Smooth muscle cell of the pulmonary artery (primary cell): ENCODE results near the gene PNPLA4. TPM values are rescaled to one million over a fixed set of nuclear protein-coding genes. Genes with fewer than 3 reads are reported as not detected.

Experiments
- total RNA-seq: library from RNA; depleted of rRNA; stranded (reverse); fragments of >200 nt; gene quantifications from 2 replicates; pipeline ENCODE4 v1.2.3, GENCODE V29; 2014

The PNPLA4 gene
- total RNA-seq, result 3.9 and 8.6 TPM in 2 replicates

DNA sequence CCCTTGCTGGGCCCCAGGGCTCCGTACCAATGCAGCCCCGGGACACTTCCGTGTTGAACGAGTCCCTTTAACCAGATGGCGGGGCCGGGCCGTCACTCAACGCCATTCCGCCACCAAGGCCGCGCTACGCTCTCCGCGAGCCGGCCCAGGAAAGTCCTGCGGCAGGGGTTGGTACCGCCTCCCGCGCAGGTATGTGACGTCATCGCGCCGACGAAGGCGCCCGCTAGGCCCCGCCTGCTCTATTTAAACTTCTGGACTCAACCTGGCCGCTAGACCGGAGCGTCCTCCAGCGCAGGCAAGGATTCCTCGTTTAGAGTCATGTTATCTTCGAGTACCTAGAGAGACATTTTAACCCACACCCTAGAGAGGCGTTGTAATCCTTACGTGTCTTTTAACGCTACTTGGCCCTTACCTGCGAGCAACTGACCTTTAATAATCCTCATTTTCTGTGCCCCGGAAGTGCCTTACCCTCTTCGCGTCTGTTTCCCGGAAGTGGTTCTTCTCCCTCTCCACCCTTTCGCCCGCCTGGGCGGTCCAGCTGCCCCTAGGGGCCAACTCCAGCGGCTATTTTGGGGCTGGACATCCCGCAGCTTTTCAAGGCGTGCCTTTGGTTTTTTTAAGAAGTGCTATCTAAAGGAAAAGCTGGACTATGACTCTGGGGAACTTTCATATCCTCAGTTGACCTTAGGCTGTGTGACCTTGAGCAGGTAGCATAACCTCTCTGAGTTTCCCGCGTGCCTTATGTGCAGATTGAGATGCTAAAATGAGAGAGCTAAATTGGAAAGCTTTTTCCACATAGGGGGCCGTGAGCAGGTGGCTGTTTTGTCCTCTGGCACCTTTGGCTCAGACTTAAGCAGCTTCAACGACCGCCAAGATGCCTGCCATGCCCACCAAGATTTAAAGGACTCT is at the start of gene PNPLA4:
TSS of gene PNPLA4 (minus strand) at position 155 of the 909 bp plus-strand sequence. CDS start 1,294 bp downstream, outside the sequence.

Other genes with a start within 250 kb of the PNPLA4 start
- gene VCX, start 84.2 kb downstream of the PNPLA4 start, total RNA-seq, result not detected in 2 replicates
- gene VCX2, start 243.9 kb upstream of the PNPLA4 start, total RNA-seq, result not detected in 2 replicates